ENCODE data around the gene CCNA1. TPM values are rescaled to one million over a fixed set of nuclear protein-coding genes. Genes with fewer than 3 reads are reported as not detected.

CCNA1 gene
- total RNA-seq, 1 experiment from 2014 or later: not detected

DNA sequence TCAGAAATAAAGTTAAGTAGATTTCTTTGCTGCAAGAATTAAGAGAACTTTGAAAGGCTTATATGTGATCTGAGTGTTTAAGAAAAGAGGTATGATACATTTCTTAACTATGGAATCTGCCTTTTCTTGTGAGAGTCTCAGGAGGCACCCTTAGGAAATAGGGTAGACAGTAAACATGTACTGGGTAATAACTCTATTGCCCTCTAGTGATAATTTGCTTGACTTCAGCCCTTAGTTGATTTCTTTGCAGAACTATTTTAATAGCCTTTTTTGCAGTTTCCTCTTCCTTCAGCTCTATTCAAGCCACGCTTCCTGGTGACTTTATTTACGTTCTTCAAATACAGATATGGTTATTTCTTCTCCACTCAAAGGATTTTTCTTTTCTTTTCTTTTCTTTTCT lies 37.0 kb upstream of the CCNA1 start:
- ChIA-PET POLR2A (no interaction called here), CTCF (no interaction called here), RAD21 (ENCODE audit: low non-redundant PET in 1 of 2, low total read pairs in 2 of 2, uncharacterized antibody in 2 of 2, unreplicated experiment in 2 of 2) (no interaction called here)
- DNase-seq (ENCODE audit: low read depth, low spot score) (no peak), ATAC-seq (no peak)
- Histone ChIP-seq H2AFZ (ENCODE audit: low read depth, low read length, poor library complexity, severe bottlenecking) (no peak overlapping the region), H3K79me2 (ENCODE audit: insufficient read depth, low read length) (no peaks in the 10 kb centered on the region), H3K4me1 (ENCODE audit: control insufficient read depth in 1 of 2, insufficient read depth in 2 of 2, low read length in 2 of 2) (no peaks in the 10 kb centered on the region), H3K36me3 (ENCODE audit: control insufficient read depth in 1 of 2, insufficient read depth in 2 of 2, low read length in 2 of 2) (no peaks in the 10 kb centered on the region), H3K9me3 (ENCODE audit: control insufficient read depth in 1 of 2, insufficient read depth in 1 of 2, low read depth in 1 of 2, low read length in 2 of 2) (peaks cover 0 to 12% of the 10 kb centered on the region in 2 experiments; a peak in 2 of 4 replicates), H3K4me3 (replicated peaks in 1 of 2; ENCODE audit: low read depth in 1 of 2, low read length in 2 of 2) (no peak overlapping the region), H3K4me2 (ENCODE audit: low read length) (no peak overlapping the region), H3K27me3 (ENCODE audit: insufficient read depth, low read length) (no peaks in the 10 kb centered on the region), H3K27ac (ENCODE audit: low read depth, low read length) (no peak overlapping the region), H3K9me2 (ENCODE audit: insufficient read depth) (no peaks in the 10 kb centered on the region), H4K20me1 (ENCODE audit: insufficient read depth) (no peaks in the 10 kb centered on the region), H3K9ac (ENCODE audit: low read length) (no peak overlapping the region)
- BruUV-seq (replicated peaks): no TSS peak
- TF ChIP-seq ELF1 (IDR thresholded peaks at IDR 0.05; ENCODE audit: borderline replicate concordance, low read depth): no peak
- no peak for TF ChIP-seq JUND (IDR thresholded peaks at IDR 0.05)
- no peak for TF ChIP-seq YY1 (IDR thresholded peaks at IDR 0.05; ENCODE audit: extremely low read depth, insufficient replicate concordance, low read depth, low read length)
- TF ChIP-seq SRF (IDR thresholded peaks at IDR 0.05; ENCODE audit: low read depth): no peak
- no peak for TF ChIP-seq SIN3A (IDR thresholded peaks at IDR 0.05; ENCODE audit: low read depth)
- TF ChIP-seq EGR1 (IDR thresholded peaks at IDR 0.05; ENCODE audit: low read depth): no peak
- no peak for TF ChIP-seq EZH2phosphoT487 (IDR thresholded peaks at IDR 0.05; ENCODE audit: borderline replicate concordance)
- TF ChIP-seq CEBPB (IDR thresholded peaks at IDR 0.05; ENCODE audit: low read depth): no peak
- no peak for TF ChIP-seq POLR2AphosphoS5 (IDR thresholded peaks at IDR 0.05; ENCODE audit: low read depth, low read length)
- TF ChIP-seq FOSL1 (IDR thresholded peaks at IDR 0.05; ENCODE audit: low read depth): no peak
- TF ChIP-seq, protein P1, sequence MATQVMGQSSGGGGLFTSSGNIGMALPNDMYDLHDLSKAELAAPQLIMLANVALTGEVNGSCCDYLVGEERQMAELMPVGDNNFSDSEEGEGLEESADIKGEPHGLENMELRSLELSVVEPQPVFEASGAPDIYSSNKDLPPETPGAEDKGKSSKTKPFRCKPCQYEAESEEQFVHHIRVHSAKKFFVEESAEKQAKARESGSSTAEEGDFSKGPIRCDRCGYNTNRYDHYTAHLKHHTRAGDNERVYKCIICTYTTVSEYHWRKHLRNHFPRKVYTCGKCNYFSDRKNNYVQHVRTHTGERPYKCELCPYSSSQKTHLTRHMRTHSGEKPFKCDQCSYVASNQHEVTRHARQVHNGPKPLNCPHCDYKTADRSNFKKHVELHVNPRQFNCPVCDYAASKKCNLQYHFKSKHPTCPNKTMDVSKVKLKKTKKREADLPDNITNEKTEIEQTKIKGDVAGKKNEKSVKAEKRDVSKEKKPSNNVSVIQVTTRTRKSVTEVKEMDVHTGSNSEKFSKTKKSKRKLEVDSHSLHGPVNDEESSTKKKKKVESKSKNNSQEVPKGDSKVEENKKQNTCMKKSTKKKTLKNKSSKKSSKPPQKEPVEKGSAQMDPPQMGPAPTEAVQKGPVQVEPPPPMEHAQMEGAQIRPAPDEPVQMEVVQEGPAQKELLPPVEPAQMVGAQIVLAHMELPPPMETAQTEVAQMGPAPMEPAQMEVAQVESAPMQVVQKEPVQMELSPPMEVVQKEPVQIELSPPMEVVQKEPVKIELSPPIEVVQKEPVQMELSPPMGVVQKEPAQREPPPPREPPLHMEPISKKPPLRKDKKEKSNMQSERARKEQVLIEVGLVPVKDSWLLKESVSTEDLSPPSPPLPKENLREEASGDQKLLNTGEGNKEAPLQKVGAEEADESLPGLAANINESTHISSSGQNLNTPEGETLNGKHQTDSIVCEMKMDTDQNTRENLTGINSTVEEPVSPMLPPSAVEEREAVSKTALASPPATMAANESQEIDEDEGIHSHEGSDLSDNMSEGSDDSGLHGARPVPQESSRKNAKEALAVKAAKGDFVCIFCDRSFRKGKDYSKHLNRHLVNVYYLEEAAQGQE (IDR thresholded peaks at IDR 0.05; ENCODE audit: low read depth): no peak
- TF ChIP-seq TCF7L2 (IDR thresholded peaks at IDR 0.05; ENCODE audit: borderline replicate concordance, extremely low read depth, insufficient read depth, insufficient read length): no peak
- no peak for TF ChIP-seq CBX3 (IDR thresholded peaks at IDR 0.05; ENCODE audit: low read depth)
- TF ChIP-seq ZNF274 (IDR thresholded peaks at IDR 0.05; ENCODE audit: low read depth, low read length): no peak
- intact Hi-C loops (cut with micrococcal nuclease): no loop called here
